Peyer's patch (tissue), 4 donors: ENCODE measurements around the gene SDHC.

ENCODE experiments used
- CTCF ChIP-seq, 6 experiments: fragments of 450-650 bp in 4 of 6; fragments of 200-600 bp in 2 of 6; sonication (generic) in 1 of 6; IDR thresholded peaks; one replicate each; pipeline ENCODE4 v1.5.1; 2017 to 2019; ENCODE audit warnings: antibody characterized with exemption in 6 of 6, mild to moderate bottlenecking in 3 of 6, moderate library complexity in 1 of 6
- POLR2A ChIP-seq, 2 donors: fragments of 450-650 bp; IDR thresholded peaks; one replicate each; pipeline ENCODE4 v1.5.1; 2017; ENCODE audit warnings: antibody characterized with exemption in 2 of 2, mild to moderate bottlenecking in 2 of 2, moderate library complexity in 2 of 2

DNA sequence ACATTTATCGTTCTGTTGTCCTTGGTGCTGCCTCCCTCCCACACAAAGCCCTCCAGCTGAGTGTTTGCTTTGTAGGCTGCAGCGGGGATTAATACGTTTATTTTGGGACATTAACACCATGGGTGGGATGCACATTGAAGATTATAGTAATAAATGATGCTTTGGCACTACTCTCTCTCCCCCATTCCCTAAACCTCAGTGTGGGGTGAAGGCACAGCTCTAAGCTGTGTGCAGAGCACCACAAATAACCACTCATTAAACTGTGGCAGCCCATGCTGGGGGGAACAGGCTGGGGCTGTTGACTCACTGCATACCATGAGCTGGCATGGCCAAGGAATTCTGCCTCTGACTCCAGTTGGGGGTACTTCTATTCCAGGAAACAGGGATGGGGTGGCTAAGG is 48.0 kb upstream of the SDHC start:
- no peak for TF ChIP-seq CTCF (IDR thresholded peaks at IDR 0.05)
- no peak for TF ChIP-seq POLR2A (IDR thresholded peaks at IDR 0.05)
